ENCODE data around the gene SPAG9.

- no peak for TF ChIP-seq CTCF (IDR thresholded peaks at IDR 0.05)
- TF ChIP-seq EZH2 (IDR thresholded peaks at IDR 0.05; ENCODE audit: borderline replicate concordance, insufficient read depth, low read depth, low read length, poor library complexity, severe bottlenecking): no peak
Observed at GRCh38 chr17:51133365-51133764, 12.7 kb upstream of the SPAG9 start.

Data from B cell (primary cell).